CD4-positive, alpha-beta T cell treated with Interleukin-17A for 4 hours (primary cell): Measurements from ENCODE around the gene DDX54.
"Not testable (repeated sequence)": the region's sequence is repeated elsewhere in the genome, so short reads cannot be mapped to it uniquely, and the experiment has no call there.

Experiments
- DNase-seq: peaks from one replicate; pipeline ENCODE4 v3.0.0-alpha.2; 2020; ENCODE audit warnings: mixed read lengths

Gene DDX54

DNA sequence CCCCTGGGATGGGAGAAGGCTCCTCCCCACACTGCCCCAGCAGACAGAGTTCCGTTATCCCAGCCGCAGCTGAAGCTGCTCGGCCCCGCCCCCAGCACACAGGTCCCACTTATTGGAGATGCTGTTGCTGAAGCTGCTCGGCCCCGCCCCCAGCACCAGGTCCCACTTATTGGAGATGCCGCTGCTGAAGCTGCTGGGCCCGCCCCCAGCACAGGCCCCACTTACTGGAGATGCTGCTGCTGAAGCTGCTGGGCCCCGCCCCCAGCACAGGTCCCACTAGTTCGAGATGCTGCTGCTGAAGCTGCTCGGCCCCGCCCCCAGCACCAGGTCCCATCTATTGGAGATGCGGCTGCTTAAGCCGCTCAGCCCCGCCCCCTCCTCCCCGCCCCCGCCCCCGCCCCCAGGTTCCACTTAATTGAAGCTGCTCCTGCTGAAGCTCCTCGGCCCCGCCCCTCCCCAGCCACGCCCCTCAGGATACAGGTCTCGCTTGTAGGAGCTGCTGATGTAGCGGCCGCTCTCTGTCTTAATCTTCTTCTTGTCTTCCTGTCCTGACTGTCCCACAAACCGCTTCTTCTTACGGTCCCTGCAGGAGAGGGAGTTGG, 23.8 kb downstream of the DDX54 start:
- no peak for DNase-seq

DNA sequence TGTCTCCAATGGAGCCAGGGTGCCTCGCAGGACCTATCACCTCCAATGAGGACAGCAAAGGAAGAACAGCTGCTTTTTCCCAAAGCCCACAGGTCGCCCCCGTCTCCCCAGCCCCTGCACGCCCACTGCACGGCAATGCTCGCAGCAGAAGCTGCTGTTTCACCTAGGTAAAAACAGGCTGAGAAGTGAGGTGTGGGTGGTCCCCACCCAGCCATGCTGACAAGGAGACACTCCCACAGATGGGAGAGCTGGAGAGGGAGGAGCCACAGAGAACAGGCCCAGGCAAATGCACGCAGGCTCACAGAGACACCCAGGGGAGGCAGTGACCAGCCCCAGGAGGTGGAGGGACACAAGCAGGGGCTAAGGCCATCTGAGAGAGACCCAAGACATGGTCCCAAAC, 25.3 kb downstream of the DDX54 start:
- no peak for DNase-seq

DNA sequence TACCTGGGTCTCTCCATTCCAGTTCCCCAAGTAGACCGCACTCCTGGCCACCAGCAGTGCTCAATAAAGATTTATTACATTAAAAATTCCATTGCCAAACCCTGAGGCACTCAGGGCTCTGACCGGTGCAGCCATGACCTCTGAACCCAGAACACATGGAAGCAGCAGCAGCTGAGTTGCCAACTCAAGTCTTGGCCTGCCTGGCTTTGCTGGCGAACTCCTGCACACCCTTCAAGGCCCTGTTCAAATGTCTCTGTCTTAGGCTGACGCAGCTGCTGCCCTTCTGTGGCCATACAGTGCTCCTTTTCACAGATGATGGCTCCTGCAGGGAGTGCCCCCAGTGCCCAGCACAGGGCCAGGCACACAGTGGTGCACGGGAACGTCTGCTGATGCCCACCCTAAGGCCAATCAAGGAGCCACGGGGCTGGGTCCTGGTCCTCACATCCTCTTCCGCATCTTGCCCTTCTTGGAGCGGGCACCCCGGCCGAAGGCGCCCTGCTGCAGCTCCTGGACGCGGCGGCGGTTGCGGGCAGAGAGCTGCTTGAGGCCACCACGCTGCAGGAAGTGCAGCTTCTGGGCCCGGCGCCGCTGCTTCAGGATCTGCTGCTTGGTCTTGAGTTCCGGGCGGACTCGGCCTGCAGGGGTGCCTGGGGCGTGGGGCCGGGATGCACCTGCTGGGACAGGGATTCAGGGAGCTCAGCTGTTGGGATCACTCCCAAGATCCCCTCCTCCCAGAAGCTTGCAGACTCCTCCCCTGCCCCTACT, 26.7 kb downstream of the DDX54 start:
- no peak for DNase-seq

DNA sequence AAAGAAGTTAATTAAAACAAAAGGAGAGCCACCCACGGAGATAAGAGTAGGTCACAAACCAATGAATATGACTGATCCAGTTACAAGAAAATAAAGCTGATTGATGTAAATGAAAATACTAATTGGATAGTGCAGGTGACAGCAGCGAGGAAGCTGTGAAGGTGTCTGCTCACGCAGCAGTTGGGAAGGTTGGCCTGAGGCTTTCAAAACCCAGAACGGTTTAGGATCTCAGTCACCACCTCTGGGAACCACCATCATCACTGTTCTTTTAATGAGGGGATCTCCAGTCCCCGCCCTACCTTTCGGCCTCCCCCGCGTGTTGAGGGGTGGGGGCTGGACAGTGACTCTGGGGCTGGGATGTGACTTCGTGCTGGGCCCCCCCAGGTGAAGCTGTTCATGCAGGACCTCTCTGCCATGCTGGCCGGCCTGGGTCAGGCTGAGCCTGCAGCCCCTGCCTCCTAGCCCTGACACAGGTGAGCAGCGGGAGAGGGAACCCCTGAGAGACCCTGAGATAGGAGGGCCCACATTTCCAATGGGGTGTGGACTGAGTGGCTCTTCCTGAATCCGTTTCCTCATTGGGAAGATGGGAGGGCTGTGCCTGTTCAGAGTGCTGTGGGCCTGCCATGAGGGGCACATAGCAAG, 27.9 kb downstream of the DDX54 start:
- DNase-seq = no peak

DNA sequence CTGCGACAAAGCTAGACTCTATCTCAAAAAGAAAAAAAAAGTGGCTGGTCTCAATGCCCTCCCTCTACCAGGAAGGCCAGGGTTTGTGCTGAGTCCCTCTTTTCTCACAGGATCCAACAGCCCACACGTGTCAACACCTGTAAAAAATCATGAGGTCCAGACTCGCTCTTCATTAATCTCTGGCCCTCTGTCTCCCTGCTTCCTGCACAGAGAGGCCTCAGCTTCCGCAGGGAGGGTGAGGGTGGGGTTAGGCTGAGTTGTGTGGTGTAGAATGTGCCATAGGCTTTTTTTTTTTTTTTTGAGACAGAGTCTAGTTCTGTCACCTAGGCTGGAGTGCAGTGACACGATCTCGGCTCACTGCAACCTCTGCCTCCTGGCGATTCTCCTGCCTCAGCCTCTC, 29.6 kb downstream of the DDX54 start:
- no peak for DNase-seq

DNA sequence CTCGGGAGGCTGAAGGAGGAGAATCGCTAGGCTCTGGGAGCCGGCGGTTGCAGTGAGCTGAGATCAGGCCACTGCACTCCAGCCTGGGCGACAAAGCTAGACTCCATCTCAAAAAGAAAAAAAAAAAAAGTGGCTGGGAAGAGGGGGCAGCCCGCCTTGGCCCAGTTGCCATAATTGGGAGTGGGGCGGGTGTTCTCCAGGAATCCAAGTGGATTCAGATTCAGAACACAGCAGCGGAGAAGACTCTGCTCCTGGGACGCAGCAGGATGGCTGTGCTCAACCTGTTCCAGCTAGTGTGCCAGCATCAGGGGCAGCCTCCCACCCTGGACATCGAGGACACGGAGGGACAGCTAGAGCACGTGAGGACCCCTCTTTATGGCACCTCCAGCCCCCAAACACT, 30.2 kb downstream of the DDX54 start:
- DNase-seq = no peak

DNA sequence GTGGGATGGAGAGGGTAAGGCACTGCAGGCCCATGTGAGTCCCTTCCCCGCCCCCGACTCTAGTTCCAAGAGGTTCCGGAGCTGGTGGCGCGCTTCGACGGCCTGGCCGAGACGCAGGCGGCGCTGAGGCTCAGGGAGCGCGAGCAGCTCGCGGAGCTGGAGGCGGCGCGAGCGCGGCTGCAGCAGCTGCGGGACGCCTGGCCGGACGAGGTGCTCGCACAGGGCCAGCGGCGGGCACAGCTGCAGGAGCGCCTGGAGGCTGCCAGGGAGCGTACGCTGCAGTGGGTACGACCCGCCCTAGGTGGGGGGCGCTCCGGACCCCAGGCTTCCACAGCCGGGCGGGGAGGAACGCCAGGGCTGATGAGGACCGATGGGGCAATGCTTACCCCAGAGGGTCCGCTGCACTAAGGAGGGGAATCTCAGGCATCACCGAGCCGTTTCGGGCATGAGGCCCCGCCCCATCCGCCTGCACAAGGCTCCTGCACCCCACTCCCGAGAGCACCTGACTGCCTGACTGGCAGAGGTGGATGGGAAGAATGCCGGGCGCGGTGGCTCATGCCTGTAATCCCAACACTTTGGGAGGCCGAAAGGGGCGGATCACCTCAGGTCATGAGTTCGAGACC, 30.8 kb downstream of the DDX54 start:
- peak; percentile 37 for DNase-seq

DNA sequence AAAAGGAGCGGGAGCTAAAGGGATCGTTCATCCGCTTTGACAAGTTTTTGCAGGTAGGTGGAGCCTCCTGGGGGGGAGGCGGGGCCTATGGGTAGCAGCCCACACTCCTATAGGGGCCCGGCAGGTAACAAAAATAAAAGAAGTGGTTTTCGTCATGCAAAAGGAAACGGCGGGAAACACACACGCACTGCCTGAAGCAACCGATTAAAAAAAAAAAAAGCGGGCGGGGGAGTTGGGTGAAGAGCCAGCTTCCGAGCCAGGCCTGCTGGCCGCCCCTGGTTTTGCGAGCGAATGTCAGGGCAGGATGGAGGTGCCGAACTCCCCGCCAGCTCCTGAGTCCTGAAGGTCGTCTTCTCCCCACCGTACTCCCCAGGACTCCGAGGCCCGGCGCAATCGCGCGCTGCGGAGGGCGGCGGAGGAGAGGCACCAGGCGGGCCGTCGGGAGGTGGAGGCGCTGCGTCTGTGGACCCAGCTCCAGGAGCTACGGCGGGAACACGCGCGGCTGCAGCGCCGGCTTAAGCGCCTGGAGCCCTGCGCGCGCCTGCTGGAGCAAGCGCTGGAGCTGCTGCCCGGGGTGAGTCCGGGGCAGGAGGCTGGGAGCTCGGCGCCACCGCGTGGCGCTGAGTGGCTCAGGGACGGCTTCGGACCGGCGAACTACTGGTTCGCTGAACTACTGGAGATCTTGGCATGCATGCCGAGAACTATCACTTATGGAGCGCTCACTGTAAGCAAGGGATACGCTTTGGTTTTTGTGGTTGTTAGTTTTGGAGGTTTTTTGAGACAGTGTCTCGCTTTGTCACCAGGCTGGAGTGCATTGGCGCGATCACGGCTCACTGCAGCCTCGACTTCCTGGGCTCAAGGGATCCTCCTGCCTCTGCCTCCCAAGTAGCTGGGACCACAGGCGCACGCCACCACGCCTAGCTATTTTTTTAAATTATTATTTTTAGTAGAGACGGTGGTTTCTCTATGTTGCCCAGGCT, 32.2 kb downstream of the DDX54 start:
- peak; percentile 82 for DNase-seq

DNA sequence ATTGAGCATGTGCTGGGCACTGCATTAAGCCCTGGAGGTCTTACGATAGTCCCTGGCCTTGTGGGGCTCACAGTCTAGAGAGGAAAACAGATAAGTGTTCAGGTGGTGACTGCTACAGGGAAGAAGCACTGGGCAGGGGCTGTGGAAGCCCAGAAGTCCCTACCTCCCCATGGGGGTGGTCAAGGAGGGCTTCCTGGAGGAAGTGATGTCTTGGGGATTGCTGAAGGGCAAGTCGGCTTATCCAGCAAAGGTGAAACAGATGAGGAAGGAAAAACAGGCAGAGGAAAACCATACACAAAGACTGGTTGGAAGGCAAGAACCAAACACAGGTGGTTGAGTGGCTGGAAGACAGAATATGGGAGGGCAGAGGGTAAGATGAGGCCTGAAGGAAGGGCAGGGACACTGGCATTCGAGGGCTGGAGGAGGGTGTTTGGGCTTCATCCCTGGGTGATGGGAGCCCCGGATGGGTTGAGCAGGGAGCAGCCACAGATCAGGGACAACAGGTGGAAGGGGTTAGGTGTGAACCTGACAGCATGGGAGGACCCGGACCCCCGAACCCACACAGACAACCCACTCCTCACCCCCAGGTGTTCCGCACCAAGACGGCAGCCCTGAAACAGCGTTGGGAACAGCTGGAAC, 33.0 kb downstream of the DDX54 start:
- DNase-seq = no peak

DNA sequence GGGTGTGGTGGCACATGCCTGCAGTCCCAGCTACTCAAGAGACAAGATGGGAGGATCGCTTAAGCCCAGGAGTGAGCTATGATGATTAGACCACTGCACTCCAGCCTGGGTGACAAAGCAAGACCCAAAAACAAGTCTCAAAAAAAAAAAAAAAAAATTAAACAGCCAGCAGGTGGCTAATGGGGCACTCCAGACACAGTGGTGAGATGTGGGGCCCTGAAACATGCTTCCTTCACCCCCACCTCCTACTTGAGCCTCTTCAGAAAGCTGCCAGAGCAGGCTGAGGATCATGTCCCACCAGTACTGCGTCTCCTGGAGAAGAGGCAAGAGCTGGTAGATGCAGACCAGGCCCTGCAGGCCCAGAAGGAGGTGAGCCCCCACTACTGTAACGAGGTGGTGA, 33.6 kb downstream of the DDX54 start:
- no peak for DNase-seq

DNA sequence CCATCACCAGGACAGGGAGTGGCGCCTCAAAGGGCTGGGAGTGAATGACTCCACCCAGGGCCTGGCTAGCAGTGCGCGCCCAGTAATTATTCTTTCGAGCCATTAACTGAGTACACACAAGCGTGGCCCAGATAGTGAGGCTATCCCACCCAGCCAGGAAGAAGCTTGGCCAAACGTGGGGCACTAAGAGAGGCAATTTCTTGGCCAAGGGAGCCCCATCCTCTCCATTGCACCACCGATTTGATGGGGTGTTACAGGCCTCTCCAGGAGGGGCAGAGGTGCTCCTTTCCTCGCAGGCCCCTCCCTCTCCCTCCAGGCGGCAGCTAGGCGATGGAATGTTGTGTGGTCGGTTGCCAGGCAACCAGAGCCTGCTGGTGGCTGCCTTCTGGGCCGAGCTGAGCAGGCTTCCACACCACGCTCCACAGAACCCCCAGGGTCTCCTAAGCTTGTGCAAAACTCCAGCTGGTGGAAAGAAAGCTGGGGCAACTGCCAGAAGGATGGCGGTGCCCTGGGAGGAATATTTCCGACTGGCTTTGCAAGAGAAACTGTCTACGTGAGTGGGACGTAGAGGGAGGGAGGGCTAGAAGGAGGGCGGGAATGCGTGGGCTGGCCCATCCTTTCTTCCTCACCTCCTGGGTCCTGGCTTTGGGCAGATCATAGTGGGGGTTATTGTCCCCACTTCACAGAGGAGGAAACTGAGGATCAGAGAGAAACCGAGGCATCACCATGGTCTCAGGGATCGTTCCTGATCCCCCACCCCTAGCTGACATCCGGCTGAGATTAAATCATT, 35.7 kb downstream of the DDX54 start, which contains the start of gene CFAP73:
Gene CFAP73 (plus strand): TSS at position 364 of the 790 bp plus-strand sequence. CDS start 134 bp downstream, at position 498.
- no peak for DNase-seq

DNA sequence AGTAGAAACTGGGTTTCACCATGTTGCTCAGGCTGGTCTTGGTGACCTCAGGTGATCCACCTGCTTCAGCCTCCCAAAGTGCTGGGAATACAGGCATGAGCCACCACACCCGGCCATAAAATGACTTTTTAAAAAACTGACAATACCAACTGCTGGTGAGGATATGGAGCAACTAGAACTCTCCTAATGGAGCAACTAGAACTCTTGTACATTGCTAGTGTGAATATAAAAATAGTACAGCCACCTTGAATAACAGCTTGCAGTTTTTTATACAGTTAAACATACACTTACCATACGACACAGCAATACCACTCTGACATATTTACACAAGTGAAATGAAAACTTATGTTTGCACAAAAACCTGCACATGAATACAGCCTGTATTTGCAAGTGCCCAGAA, 38.3 kb downstream of the DDX54 start:
- no peak for DNase-seq

DNA sequence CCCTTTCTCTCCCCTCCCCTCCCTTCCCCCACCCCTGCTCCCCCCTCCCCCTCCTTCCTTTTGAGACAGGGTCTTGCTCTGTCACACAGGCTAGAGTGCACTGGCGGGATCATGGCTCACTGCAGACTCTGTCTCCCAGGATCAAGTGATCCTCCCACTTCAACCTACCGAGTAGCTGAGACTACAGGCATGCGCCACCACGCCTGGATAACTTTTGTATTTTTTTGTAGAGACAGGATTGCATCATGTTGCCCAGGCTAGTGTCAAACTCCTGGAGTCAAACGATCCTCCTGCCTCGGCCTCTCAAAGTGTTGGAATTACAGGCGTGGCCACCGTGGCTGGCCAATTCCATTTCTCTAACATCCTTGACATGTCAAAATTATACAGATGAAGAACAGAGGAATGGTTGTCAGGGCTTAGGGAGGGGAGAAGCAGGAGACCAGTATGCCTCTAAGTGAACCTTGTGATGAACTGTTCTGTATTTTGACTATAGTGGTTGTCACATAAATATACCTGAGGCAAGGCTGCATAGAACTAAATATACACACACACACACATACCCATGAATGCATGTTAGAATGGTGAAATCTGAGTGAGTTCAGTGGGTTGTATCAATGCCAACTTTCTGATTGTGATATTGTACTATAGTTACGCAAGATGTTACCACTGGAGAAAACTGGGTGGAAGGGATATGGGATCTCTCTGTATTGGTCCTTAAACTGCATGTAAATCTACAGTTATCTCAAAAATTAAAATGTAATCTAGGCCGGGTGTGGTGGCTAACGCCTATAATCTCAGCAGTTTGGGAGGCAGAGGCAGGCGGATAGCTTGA, 39.3 kb downstream of the DDX54 start:
- DNase-seq = no peak

DNA sequence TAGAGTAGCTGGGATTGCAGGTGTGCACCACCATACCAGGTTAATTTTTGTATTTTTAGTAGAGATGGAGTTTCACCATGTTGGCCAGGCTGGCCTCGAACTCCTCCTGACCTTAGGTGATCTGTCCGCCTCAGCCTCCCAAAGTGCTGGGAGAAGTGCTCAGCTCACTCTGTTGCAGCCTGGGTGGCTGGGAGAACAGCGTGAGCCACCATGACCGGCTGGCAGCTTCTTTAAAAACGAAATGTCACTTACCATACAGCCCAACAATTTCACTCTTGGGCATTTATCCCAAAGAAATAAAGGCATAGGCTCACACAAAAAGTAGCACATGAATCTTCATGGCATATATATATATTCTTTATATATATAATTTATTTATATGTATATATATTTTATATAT, 40.5 kb downstream of the DDX54 start:
- DNase-seq = no peak

DNA sequence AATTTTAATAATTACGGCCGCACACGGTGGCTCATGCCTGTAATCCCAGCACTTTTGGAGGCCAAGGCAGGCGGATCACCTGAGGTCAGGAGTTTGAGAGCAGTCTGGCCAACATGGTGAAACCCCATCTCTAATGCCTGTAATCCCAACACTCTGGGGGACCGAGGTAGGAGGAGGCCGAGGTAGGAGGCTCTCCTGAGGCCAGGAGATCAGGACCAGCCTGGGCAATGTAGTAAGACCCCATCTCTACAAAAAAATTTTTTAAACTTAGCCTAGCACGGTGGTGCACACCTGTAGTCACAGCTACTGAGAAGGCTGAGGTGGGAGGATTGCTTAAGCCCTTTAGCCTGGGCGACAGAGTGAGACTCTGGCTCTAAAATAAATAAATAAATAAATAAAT, 41.3 kb downstream of the DDX54 start:
- DNase-seq = no peak

DNA sequence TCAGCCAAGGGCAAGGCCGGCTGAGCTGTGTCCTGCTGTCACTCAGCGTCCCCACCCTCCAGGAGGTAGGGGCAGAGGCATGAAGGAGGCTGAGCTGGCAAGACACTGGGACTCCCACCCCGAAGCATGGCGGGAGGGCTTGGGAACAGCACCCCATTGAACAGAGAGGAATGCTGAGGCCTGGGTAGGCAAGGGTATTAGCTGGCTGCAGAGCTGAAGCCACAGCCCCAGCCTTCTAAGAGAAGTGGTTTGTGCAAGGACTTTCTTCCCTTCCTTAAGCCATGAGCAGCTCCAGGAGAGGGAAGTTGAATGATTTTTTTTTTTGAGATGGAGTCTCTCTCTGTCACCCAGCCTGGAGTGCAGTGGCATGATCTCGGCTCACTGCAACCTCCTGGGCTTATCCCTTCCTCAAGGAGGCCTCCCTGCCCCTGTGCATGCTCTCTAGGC, 42.4 kb downstream of the DDX54 start:
- no peak for DNase-seq

DNA sequence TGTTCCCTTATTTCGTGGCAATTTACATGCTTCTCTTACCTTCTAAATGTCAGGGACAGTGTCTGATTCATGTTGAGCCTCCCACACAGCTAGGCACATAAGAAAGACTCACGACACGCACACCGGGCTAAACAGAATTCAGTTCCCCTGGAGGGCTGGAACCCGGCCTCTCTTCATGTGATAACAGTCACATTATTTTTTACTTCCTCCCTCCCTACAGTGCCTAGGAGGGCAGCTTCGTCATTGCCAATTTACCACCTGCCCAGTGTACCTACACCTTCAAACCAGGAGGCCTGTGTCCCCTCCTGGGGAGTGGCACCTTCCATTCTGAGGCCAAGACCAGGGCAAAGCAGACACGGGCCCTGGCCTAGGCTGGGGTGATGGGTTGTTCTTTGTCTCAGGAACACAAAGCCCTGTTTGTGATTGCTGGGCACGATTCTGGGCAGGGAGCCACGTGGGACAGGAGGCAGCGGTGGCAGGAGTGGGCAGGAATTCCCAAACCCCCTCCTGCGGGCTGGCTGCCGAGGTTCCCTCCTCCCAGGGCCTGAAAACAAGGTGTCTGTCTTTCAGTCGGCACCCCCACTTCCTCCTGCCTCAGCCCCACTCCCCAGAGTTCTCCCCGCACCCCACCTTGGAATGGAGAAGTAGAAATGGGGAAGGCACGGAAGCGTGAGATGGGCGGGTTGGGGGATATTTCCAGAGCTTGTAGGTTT, 42.9 kb downstream of the DDX54 start:
- DNase-seq = no peak

DNA sequence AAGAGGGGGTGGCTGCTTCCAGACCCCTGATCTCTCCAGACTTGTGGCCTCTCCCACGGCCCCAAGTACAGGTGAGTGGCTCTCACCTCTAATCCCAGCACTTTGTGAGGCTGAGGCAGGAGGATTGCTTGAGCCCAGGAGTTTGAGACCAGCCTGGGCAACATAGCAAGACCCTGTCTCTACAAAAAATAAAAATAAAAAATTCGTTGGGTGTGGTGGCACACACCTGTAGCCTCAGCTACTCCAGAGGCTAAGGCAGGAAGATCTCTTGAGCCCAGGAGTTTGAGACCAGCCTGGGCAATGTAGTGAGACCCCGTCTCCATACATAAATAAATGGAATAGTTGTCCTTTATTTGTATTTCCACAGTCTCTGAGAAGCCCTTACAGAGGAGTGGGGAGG, 43.6 kb downstream of the DDX54 start:
- not testable (repeated sequence) for DNase-seq

DNA sequence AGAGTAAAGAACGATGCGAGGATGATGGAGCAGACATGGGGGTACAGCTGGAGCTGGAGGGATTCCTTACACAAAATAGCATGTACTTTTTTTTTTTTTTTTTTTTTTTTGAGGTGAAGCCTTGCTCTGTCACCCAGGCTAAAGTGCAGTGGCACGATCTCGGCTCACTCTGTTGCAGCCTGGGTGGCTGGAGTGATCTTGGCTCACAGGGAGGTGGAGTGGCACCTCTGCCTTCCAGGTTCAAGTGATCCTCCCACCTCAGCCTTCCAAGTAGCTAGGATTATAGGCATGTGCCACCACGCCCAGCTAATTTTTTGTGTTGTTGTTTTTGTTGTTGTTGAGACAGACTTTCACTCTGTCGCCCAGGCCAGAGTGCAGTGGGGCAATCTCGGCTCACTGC, 44.6 kb downstream of the DDX54 start:
- DNase-seq = no peak
